Thoracic aorta (tissue), 2 donors: ENCODE results near the gene FPGS. TPM values are rescaled to one million over a fixed set of nuclear protein-coding genes. Genes with fewer than 3 reads are reported as not detected.

Experiments used
- ATAC-seq: fragments of 150-250 bp; one replicate; pipeline ENCODE4 v1.8.0; 2017; ENCODE audit warnings: low read depth; ENCODE audit not compliant: insufficient number of reproducible peaks, low FRiP score
- DNase-seq: peaks from one replicate; pipeline ENCODE4 v3.0.0-alpha.2; 2020; ENCODE audit warnings: low spot score
- H3K27ac ChIP-seq, 2 donors: fragments of 200-600 bp; sonication (generic); 1 replicate in 1 of 2; 2 replicates in 1 of 2; pipeline ENCODE4 v1.5.1; 2016; ENCODE audit warnings: mild to moderate bottlenecking in 2 of 2, moderate library complexity in 2 of 2
- H3K27me3 ChIP-seq: fragments of 200-600 bp; sonication (generic); replicated peaks from 2 replicates; pipeline ENCODE4 v1.6.0; 2016; ENCODE audit warnings: mild to moderate bottlenecking; ENCODE audit not compliant: insufficient read depth
- H3K36me3 ChIP-seq: fragments of 200-600 bp; sonication (generic); one replicate; pipeline ENCODE4 v1.5.1; 2016
- H3K4me1 ChIP-seq, 2 donors: fragments of 200-600 bp; sonication (generic); 1 replicate in 1 of 2; 2 replicates in 1 of 2; pipeline versions ENCODE4 v1.5.1 to v1.6.0; 2016; ENCODE audit warnings: low read depth in 2 of 2, mild to moderate bottlenecking in 1 of 2; ENCODE audit not compliant: control insufficient read depth in 1 of 2
- H3K4me3 ChIP-seq: fragments of 200-600 bp; sonication (generic); 2 replicates; pipeline ENCODE4 v1.5.1; 2016; ENCODE audit warnings: mild to moderate bottlenecking
- H3K9me3 ChIP-seq: fragments of 200-600 bp; sonication (generic); 2 replicates; pipeline ENCODE4 v1.5.1; 2016
- total RNA-seq, 2 donors: library from RNA; depleted of rRNA; stranded (reverse); fragments of >200 nt; gene quantifications; one replicate each; pipeline versions ENCODE4 v1.1.0 to v1.2.3, GENCODE V29; 2016
- TF ChIP-seq, protein P1 (sequence below): fragments of 200-600 bp; sonication (generic); IDR thresholded peaks from one replicate; pipeline ENCODE4 v1.5.1; 2019; ENCODE audit warnings: antibody characterized with exemption

The FPGS gene, protein sequence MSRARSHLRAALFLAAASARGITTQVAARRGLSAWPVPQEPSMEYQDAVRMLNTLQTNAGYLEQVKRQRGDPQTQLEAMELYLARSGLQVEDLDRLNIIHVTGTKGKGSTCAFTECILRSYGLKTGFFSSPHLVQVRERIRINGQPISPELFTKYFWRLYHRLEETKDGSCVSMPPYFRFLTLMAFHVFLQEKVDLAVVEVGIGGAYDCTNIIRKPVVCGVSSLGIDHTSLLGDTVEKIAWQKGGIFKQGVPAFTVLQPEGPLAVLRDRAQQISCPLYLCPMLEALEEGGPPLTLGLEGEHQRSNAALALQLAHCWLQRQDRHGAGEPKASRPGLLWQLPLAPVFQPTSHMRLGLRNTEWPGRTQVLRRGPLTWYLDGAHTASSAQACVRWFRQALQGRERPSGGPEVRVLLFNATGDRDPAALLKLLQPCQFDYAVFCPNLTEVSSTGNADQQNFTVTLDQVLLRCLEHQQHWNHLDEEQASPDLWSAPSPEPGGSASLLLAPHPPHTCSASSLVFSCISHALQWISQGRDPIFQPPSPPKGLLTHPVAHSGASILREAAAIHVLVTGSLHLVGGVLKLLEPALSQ
- 100 to 1,000 TPM; 119 to 136 TPM for total RNA-seq

GRCh38 chr9:127802576-127803443, at the start of gene FPGS:
Gene FPGS, plus strand, starts transcription at chr9:127802882. Its CDS starts 43 bp downstream, at chr9:127802925.
- DNase-seq (peak; percentile 83), ATAC-seq (peak; percentile 49)
- TF ChIP-seq, protein P1, sequence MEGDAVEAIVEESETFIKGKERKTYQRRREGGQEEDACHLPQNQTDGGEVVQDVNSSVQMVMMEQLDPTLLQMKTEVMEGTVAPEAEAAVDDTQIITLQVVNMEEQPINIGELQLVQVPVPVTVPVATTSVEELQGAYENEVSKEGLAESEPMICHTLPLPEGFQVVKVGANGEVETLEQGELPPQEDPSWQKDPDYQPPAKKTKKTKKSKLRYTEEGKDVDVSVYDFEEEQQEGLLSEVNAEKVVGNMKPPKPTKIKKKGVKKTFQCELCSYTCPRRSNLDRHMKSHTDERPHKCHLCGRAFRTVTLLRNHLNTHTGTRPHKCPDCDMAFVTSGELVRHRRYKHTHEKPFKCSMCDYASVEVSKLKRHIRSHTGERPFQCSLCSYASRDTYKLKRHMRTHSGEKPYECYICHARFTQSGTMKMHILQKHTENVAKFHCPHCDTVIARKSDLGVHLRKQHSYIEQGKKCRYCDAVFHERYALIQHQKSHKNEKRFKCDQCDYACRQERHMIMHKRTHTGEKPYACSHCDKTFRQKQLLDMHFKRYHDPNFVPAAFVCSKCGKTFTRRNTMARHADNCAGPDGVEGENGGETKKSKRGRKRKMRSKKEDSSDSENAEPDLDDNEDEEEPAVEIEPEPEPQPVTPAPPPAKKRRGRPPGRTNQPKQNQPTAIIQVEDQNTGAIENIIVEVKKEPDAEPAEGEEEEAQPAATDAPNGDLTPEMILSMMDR = no peak
- Histone ChIP-seq H3K36me3 (peaks cover 19% of the 10 kb centered on the region), H3K9me3 (no peaks in the 10 kb centered on the region), H3K4me1 (peaks cover 23 to 37% of the 10 kb centered on the region in 2 donors), H3K27ac (peak within 1 kb of the TSS; percentile 97 to 99), H3K4me3 (peak within 1 kb of the TSS; percentile 95), H3K27me3 (no peaks in the 10 kb centered on the region)

DNA sequence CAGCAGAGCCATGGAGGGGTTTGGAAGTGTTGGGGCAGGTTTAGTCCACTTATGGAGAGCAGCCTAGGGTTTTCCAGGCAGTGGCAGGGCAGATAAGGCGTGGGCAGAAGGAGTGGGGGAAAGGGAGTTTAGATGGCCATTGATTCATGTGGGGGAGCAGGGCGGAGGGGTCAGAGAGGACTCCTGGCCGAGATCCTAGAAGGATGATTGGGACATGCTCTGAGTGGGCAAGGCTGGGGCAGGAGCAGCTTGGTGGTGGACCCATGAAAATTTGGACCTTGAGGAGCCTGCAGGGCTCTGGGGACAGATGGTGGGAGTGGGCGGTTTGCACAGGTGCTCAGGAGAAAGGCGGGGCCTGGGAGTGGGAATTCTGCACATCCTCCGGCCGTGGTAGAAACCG, 49.5 kb upstream of the FPGS start:
- no peak for DNase-seq
- H3K27ac ChIP-seq = no peak overlapping the region
- peaks cover 7% of the 10 kb centered on the region for H3K27me3 ChIP-seq
- ATAC-seq = no peak
- peaks cover 0 to 8% of the 10 kb centered on the region in 2 donors for H3K4me1 ChIP-seq
- no peak overlapping the region for H3K4me3 ChIP-seq
- H3K9me3 ChIP-seq = no peaks in the 10 kb centered on the region
- TF ChIP-seq, protein P1 = no peak
- H3K36me3 ChIP-seq = peaks cover 6% of the 10 kb centered on the region

GRCh38 chr9:127753622-127754021, 49.1 kb upstream of the FPGS start:
- Histone ChIP-seq H3K27me3 (peaks cover 7% of the 10 kb centered on the region), H3K27ac (no peak overlapping the region), H3K9me3 (no peaks in the 10 kb centered on the region), H3K4me1 (peaks cover 0 to 8% of the 10 kb centered on the region in 2 donors), H3K36me3 (peaks cover 6% of the 10 kb centered on the region), H3K4me3 (no peak overlapping the region)
- no peak for ATAC-seq
- no peak for DNase-seq
- TF ChIP-seq, protein P1 = no peak

DNA sequence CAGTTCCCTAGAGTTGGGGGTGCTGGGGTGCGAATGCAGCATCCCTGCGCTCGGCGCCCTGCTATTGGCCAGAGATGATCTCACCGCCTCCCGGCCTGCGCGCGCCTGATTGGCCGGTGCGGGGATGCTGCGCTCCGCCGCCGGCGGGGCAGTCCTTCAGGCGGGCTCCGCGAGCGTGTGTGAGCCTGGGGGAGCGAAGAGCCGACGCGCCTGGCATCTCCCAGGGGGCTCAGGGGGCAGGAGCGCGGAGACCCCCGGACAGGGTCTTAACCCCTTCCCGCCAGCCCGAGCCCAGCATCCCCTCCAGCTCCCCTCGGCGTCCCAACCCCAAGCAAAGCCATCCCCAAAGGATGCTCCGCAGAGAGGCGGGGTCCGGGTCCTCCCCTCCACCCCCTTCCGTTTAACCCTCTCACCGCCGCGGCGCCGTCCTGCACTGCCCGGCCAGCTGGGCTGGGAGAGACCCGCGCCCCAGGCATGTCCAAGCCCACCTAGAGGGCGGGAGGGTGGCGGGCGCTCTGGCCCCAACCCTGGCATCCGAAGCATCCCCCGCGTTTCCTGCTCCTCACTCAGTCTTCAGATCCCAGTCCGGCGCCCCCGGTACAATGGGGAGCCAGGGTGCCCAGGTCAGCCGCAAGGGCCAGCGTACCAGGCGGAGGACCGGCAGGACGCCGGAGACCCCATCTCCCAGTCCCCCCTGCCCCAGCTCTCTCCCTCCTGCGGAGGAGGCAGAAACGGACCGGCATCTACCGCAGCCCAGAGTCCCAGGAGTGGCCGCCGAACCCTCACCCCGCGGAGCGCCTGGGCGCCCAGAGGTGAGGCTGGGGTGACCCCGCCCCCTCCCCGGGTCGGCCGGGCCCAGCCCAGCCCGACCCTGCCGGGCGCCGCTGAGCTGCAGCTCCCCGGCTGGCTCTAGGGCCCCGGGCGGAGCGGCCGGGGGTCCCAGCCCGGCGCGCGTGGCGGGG, 48.3 kb upstream of the FPGS start:
- Histone ChIP-seq H3K27ac (no peak overlapping the region), H3K36me3 (peaks cover 6% of the 10 kb centered on the region), H3K27me3 (peaks cover 7% of the 10 kb centered on the region), H3K4me1 (peaks cover 0 to 8% of the 10 kb centered on the region in 2 donors), H3K9me3 (no peaks in the 10 kb centered on the region), H3K4me3 (no peak overlapping the region)
- TF ChIP-seq, protein P1 = no peak
- ATAC-seq = no peak
- DNase-seq = no peak
